GM10266 (cell line): ENCODE measurements around the gene LRRC8C.
"Not testable (repeated sequence)": the region's sequence is repeated elsewhere in the genome, so short reads cannot be mapped to it uniquely, and the experiment has no call there.

ENCODE experiments used
- DNase-seq: peaks from one replicate; pipeline ENCODE4 v3.0.0; 2012; ENCODE audit errors: extremely low spot score
- TF ChIP-seq, protein P1 (sequence below): IDR thresholded peaks from 2 replicates; pipeline ENCODE4 v1.5.1; 2012; ENCODE audit warnings: mild to moderate bottlenecking, low read depth; ENCODE audit not compliant: control insufficient read depth, insufficient read depth; ENCODE audit errors: missing control alignments

Gene LRRC8C

DNA sequence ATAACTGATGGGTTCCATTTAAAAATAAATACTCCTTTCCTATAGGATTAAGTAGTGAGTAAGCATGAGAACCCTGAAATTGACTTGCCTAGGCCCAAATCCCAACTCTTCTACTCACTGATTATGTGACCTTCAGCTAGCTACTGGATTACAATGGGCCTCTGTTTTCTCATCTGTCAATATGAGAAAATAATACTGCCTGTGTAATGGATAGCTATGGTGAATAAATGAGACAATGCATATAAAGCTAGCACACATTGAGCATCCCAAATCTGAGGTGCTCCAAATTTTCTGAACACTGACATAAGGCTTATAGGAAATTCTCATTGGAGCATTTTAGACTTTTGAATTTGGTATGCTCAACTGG lies 5.3 kb upstream of the LRRC8C start:
- DNase-seq: no peak
- TF ChIP-seq, protein P1, sequence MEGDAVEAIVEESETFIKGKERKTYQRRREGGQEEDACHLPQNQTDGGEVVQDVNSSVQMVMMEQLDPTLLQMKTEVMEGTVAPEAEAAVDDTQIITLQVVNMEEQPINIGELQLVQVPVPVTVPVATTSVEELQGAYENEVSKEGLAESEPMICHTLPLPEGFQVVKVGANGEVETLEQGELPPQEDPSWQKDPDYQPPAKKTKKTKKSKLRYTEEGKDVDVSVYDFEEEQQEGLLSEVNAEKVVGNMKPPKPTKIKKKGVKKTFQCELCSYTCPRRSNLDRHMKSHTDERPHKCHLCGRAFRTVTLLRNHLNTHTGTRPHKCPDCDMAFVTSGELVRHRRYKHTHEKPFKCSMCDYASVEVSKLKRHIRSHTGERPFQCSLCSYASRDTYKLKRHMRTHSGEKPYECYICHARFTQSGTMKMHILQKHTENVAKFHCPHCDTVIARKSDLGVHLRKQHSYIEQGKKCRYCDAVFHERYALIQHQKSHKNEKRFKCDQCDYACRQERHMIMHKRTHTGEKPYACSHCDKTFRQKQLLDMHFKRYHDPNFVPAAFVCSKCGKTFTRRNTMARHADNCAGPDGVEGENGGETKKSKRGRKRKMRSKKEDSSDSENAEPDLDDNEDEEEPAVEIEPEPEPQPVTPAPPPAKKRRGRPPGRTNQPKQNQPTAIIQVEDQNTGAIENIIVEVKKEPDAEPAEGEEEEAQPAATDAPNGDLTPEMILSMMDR: no peak

DNA sequence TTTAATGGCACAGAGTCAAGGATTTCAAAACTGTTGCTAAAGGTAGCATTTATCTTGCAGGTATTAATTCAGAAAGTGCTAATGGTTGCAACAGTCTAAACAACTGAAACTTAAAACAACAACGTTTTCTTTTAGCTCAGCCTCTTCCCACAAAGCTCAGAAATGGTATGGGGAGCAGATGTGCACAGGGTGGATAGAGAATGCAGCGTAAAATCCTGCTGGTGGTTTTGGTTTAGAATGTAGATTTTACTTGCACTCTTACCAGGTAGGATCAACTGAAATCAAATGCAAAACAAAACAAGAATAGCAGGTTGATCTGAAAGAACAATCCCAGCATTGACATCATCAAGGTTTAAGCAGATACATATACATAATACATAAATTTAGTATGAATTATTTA lies 3.8 kb upstream of the LRRC8C start:
- DNase-seq: no peak
- TF ChIP-seq, protein P1: no peak

DNA sequence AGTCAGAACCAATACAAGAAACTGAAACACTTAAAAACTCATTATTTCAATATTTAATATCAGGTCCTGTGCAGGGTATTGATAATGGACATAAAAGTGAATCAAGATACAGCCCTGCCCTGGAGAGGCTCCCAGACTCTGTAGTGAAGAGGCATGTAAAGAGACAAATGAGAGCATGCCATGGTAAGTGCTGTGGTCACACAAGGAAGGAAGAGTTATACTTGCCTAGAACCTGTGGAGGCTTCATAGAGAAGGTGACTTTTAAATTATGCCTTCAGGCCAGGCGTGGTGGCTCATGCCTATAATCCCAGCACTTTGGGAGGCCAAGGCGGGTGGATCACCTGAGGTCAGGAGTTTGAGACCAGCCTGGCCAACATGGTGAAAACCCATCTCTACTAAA lies 3.3 kb upstream of the LRRC8C start:
- not testable (repeated sequence) for DNase-seq

DNA sequence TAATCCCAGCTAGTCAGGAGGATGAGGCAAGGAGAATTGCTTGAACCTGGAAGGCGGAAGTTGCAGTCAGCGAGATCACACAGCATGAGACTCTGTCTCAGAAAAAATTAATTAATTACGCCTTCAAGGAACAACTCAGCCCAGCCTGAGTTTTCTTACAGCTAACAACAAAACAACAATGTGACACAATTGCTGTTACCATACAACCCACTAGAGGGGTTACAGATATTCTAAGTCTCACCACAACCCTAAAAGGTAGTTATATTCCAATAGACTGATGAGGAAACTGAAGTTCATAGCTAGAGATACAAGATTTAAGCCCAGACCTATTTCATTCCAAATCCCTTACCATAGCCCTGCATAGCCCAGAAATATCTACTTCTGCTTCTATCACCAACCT lies 2.9 kb upstream of the LRRC8C start:
- no peak for DNase-seq
- TF ChIP-seq, protein P1: no peak

DNA sequence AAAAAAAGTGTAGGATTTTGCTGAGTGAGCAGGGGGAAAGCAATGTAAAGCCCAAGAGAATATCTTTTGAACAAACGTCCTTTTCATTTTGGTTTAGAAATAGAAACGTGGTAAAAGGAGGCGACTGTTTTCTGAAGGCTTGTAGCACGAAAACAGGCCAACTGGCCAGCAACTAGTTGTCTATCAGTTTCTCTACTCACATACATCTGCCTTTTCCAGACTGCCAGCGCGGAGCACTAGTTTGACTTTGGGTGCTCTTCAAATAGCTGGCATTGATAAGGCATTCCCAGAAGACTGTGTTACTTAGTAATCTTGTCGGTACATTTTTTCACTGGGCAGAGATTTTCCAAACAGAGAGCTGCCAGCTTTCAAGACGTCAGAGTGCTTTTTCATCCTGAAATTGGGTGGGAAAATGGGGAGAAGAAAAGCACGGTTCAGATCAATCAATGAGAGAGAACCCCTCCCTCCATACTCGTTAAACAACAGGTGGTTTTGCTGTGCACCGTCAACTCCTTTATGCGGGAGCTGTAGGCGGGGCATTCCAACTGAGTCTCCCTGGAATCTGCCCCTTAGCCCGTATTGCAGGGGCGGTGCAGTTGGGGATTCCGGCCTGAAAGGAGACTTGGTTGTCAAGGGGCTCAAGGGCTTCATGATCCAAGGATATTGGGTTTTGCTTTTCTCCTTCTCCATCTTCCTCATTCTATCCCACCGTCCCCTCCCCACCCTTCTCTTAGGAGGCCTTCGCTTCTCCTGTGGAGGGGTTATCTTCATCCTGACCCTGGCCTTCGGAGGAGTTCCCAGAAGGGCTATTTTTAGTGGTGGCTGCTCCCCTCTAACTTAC lies 884 bp upstream of the LRRC8C start:
- TF ChIP-seq, protein P1: no peak
- DNase-seq: no peak

DNA sequence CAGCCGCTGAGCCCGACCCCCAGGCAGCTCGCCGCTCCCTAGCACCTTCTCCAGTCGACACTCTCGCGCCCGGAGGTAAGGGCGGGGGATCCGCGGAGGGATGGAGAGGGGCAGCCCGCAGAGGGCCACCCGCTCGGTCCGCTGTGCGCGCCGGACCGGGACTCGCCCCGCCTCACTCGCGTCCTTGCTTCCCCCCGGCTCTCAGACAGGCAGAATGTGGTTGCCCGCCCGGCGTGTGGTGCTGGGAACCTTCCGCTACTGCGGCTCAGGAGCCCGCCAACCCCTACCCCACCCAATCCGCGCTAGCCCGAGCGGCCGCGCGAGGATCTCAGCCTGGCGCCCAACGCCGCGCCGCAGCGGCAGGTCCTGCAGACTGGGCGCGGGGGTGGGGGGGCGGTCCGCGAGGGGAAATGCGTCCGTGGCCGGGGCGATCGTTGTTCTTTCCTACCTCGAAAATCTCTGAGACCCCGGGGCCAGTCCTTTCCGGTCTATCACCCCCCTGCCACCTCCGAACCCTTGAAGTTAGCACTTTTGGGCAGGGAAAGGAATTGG lies 404 bp downstream of the LRRC8C start:
- peak; percentile 66 for DNase-seq
- TF ChIP-seq, protein P1: no peak

DNA sequence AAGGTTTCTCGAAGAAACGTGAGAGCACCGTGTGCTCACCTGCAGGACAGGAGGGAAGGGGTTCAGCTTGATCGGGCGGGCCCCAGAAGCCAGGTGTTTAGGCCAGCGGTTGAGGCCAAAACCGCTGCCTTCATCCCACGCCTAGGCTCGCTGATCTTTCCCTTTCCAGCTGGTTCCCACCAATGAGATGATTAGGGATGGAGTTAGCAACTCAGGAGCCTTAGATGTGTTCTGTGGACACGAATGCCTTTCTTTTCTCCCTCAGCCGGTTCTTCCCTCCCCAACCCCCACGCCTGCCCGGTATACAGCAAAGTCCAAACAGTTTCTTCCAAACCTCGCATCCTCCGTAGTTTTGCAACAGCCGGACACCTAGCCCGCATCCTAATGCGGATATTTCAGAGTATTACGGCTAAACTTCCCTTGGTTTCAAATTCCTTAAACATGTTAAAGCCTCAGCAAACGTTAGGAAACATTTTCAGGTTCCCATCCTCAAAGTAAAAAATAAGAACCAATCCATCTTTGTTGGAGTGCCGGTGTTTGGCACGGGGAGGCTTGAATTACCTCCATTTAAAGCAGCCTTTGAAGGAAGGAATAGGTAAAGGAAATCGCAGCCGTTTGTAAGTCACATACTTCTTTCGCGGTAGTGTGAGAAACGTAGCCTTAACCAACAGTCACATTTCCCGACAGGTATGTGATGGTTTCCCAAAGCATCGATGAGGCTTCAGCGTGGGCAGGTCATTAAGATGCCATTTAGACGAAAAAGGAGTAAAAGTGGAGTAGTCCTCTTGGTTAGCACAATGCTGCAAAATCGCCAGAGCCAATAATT lies 1.1 kb downstream of the LRRC8C start:
- DNase-seq: no peak

More for the DNA sequence above, 1.1 kb downstream of the LRRC8C start:
- TF ChIP-seq, protein P1: no peak
